ENCODE data around the gene GPR15LG.
"Not testable (repeated sequence)": the region's sequence is repeated elsewhere in the genome, so short reads cannot be mapped to it uniquely, and the experiment has no call there.

DNA sequence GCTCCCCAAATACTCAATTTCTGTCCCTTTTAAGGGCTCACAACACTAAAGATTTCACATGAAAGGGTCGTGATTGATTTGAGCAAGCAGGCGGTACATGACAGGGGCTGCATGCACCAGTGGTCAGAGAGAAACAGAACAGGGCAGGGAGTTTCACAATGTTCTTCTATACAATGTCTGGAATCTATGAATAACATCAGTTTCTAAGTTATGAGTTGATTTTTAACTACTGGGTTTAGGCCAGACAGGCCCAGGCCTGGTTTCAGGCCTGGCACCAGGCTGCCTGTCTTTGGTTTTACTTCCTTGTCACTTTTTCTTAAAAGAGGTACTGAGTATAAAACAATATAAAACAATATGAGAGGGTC lies 6.3 kb upstream of the GPR15LG start:
- not testable (repeated sequence) for TF ChIP-seq POLR2A (IDR thresholded peaks at IDR 0.05; ENCODE audit: low read depth); POLR2AphosphoS5 (IDR thresholded peaks at IDR 0.05)
- TF ChIP-seq, protein P1, sequence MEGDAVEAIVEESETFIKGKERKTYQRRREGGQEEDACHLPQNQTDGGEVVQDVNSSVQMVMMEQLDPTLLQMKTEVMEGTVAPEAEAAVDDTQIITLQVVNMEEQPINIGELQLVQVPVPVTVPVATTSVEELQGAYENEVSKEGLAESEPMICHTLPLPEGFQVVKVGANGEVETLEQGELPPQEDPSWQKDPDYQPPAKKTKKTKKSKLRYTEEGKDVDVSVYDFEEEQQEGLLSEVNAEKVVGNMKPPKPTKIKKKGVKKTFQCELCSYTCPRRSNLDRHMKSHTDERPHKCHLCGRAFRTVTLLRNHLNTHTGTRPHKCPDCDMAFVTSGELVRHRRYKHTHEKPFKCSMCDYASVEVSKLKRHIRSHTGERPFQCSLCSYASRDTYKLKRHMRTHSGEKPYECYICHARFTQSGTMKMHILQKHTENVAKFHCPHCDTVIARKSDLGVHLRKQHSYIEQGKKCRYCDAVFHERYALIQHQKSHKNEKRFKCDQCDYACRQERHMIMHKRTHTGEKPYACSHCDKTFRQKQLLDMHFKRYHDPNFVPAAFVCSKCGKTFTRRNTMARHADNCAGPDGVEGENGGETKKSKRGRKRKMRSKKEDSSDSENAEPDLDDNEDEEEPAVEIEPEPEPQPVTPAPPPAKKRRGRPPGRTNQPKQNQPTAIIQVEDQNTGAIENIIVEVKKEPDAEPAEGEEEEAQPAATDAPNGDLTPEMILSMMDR (IDR thresholded peaks at IDR 0.05) = not testable (repeated sequence)

Measured in esophagus muscularis mucosa (tissue), 3 donors.